ENCODE measurements around the gene AAMDC.

AAMDC gene

DNA sequence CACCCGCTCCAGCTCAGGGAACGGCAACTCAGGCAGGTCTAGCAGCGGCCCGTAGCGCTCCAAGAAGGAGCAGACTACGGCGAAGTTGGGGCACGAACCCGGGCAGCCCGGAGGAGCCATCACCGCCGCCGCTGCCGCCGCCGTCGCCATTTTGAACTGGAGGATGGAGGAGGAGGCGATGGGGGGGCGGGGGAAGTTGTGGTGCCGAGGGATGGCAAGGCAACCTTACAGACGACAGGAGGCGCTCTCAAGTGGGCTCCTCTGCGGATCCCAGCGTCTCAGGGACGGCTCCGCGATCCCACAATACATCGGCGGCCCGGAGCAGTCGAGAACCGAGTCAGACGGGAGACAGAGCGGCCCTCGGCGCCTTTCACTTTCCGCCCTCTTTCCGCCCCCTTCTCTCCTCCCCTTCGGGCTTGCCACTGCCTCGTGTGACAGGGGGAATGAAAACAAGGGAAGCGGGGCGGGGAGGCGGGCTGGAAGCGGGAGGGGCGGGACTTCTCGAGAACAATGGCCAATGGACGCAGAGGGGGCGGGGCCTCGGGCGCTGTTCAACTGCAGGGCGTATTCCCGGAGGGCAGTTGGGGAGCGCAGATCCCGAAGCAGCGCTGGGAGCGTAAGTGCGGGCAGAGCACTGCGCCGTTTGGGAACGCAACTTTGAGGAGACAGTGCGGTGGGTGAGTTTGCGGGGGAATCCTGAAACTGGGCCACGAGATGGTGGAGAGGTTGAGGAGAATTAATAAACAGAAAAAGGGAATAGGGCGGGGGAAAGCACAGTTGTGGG is at the start of gene AAMDC, which contains the start of gene RSF1:
AAMDC (plus strand) TSS at position 580 of the 784 bp plus-strand sequence. CDS start 21,353 bp downstream, outside the sequence.
RSF1 (minus strand) TSS at position 158 of the 784 bp plus-strand sequence; CDS start at position 150, 8 bp downstream.
- H3K9me3 Mint-ChIP-seq, result no peaks in the 10 kb centered on the region
- peak; percentile 86 to 90 for ATAC-seq (replicated peaks)
- H3K4me1 Mint-ChIP-seq, result peaks cover 14 to 31% of the 10 kb centered on the region in 2 donors
- H3K4me3 Mint-ChIP-seq, result peak within 1 kb of the TSS; percentile 96 to 100
- H3K27ac Mint-ChIP-seq, result peak within 1 kb of the TSS; percentile 99
- peak; percentile 96 for DNase-seq
- no peaks in the 10 kb centered on the region for H3K27me3 Mint-ChIP-seq
- H3K36me3 Mint-ChIP-seq, result peaks cover 5 to 7% of the 10 kb centered on the region in 2 donors

DNA sequence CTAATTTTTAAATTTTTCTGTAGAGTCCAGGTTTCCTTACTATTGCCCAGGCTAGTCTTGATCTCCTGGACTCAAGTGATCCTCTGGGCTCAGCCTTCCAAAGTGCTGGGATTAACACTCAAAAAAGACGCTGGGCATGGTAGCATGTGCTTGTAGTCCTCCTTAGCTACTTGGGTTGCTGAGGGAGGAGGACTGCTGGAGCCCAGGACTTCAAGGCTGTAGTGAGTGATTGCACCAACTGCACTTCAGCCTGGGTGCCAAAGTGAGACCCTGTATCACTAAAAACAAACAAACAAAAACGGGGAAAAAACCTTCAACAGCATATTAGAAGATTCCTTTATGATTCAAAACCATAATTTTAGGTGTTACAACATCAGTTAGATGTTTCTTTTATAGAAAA is 45.0 kb upstream of the AAMDC start:
- H3K4me3 Mint-ChIP-seq, result no peak overlapping the region
- DNase-seq (no peak), ATAC-seq (replicated peaks) (no peak)
- H3K9me3 Mint-ChIP-seq, result no peaks in the 10 kb centered on the region
- H3K27ac Mint-ChIP-seq, result peak overlapping the region; percentile 71
- peaks cover 4 to 9% of the 10 kb centered on the region in 2 donors for H3K36me3 Mint-ChIP-seq
- H3K4me1 Mint-ChIP-seq, result peaks cover 28 to 48% of the 10 kb centered on the region in 2 donors
- no peaks in the 10 kb centered on the region for H3K27me3 Mint-ChIP-seq

DNA sequence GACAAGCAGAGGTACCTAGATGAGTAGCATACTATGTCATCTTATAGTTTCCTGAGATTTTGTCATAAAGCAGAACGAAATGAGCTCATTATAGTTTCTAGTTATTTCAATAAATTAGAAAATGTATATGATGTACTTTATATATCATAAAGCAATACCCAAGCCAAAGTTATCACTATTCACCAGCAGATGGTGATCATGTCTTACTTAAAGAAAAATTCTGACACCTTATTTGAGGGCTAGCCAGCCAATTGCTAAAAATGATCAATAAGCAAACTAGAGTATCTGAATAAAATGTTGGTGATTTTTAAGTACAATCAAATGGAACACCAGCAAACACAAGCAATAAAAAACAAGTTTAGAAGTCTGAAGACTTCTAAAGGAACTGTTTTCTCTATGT is 44.5 kb upstream of the AAMDC start:
- no peak for ATAC-seq (replicated peaks)
- H3K4me1 Mint-ChIP-seq, result peaks cover 23 to 47% of the 10 kb centered on the region in 2 donors
- no peaks in the 10 kb centered on the region for H3K9me3 Mint-ChIP-seq
- no peaks in the 10 kb centered on the region for H3K27me3 Mint-ChIP-seq
- peaks cover 4% of the 10 kb centered on the region in 2 donors for H3K36me3 Mint-ChIP-seq
- H3K27ac Mint-ChIP-seq, result no peak overlapping the region
- DNase-seq, result no peak
- no peak overlapping the region for H3K4me3 Mint-ChIP-seq

DNA sequence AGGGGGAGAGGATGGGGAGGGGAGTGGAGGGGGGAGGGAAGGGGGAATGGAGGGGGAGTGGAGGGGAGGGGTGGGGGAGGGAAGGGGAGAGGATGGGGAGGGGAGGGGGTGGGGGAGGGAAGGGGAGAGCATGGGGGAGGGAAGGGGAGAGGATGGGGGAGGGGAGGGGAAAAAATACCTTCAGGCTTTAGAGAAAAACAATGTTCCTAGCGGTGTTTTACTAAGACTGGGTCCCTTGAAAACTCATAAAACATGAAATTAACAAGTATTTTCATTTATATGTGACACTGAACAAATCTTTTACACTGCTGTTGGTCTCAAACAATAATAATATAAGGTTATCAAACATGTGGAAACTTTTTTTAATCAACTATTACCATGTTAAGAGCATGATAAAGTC is 42.8 kb upstream of the AAMDC start:
- ATAC-seq (replicated peaks), result no peak
- H3K27ac Mint-ChIP-seq, result no peak overlapping the region
- H3K4me3 Mint-ChIP-seq, result no peak overlapping the region
- no peak for DNase-seq
- no peaks in the 10 kb centered on the region for H3K27me3 Mint-ChIP-seq
- peaks cover 4 to 7% of the 10 kb centered on the region in 2 donors for H3K36me3 Mint-ChIP-seq
- no peaks in the 10 kb centered on the region for H3K9me3 Mint-ChIP-seq
- peaks cover 24 to 56% of the 10 kb centered on the region in 2 donors for H3K4me1 Mint-ChIP-seq

DNA sequence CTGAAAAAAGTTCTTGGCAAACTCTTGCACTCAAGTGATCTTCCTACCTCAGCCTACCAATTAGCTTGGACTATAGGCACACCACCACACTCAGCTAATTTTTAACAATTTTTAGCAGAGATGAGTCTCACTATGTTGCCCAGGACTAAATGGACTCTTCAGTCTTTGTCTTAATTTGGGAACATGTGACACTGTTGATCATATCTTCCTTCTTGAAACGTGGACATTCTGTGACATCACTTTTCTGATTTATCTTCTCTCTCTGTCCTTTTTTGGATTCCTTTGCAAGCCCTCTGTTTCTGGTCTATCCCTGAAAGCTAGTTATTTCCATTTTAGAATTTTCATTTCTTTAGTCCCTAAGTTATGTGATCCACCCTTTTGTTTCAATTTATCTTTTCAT is 42.4 kb upstream of the AAMDC start:
- H3K36me3 Mint-ChIP-seq, result peaks cover 4 to 7% of the 10 kb centered on the region in 2 donors
- ATAC-seq (replicated peaks) (no peak), DNase-seq (no peak)
- peaks cover 26 to 61% of the 10 kb centered on the region in 2 donors for H3K4me1 Mint-ChIP-seq
- H3K9me3 Mint-ChIP-seq, result no peaks in the 10 kb centered on the region
- no peaks in the 10 kb centered on the region for H3K27me3 Mint-ChIP-seq
- no peak overlapping the region for H3K4me3 Mint-ChIP-seq
- H3K27ac Mint-ChIP-seq, result no peak overlapping the region

DNA sequence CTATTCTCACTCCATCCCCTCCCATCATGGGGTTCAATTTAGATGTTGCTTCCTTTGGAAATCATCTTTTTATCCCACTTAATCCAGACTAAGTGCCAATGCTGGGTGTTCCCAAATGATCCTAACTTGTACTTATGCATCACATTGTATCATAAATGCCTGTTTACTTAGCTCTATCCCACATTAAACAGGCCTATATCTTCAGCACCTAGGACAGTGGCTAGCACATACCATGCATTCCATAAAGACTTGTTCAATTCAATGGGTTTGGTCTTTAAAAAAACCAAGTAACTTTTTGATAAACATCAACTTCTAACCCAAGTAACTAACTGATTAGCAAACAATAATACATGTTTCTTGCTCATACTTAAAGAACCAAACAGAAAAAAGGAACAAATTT is 41.0 kb upstream of the AAMDC start:
- H3K27ac Mint-ChIP-seq, result peak overlapping the region; percentile 51
- H3K36me3 Mint-ChIP-seq, result peaks cover 4 to 7% of the 10 kb centered on the region in 2 donors
- H3K4me3 Mint-ChIP-seq, result no peak overlapping the region
- H3K27me3 Mint-ChIP-seq, result no peaks in the 10 kb centered on the region
- no peaks in the 10 kb centered on the region for H3K9me3 Mint-ChIP-seq
- ATAC-seq (replicated peaks), result no peak
- DNase-seq, result no peak
- H3K4me1 Mint-ChIP-seq, result peaks cover 29 to 68% of the 10 kb centered on the region in 2 donors

DNA sequence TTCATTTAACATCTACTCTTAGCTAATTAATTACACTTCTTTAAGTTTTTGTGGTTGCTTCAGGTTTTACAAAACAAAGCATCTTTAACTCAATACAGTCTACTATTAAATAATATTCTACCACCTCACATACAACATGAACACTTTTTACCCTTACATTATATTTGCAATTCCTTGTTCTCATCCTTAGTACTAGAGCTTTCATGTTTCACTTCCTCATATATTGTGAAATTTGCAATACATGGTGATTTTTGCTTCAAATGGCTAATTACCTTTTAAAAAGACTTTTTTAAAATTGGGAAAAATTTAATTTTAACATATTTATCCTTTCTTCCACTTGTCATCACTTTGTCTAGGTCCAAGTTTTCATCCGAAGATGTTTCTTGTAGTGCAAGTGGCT is 37.9 kb upstream of the AAMDC start:
- no peaks in the 10 kb centered on the region for H3K27me3 Mint-ChIP-seq
- H3K4me1 Mint-ChIP-seq, result peaks cover 27 to 75% of the 10 kb centered on the region in 2 donors
- H3K9me3 Mint-ChIP-seq, result peaks cover 0 to 2% of the 10 kb centered on the region in 2 donors
- H3K27ac Mint-ChIP-seq, result no peak overlapping the region
- DNase-seq (no peak), ATAC-seq (replicated peaks) (no peak)
- H3K36me3 Mint-ChIP-seq, result peaks cover 2 to 8% of the 10 kb centered on the region in 2 donors
- no peak overlapping the region for H3K4me3 Mint-ChIP-seq

DNA sequence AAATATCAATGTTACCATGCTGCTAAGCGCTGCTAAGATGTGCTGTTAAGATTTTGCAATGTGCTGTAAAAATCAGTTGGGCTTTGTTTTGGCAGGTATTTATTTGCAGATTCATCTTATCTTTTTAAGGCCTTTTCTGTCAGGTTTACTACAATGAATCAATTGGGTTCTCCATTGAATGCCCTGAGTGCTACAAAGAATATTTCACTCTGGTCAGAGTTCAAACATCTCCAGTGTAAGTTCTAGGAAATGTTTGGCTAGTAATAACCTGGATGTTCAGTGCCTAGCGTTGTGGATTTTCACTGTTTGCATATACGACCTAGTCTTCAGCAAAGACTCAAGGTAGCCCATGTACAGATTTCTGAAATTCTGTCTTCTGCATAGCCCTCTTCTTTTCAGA is 36.4 kb upstream of the AAMDC start:
- peaks cover 7 to 16% of the 10 kb centered on the region in 2 donors for H3K36me3 Mint-ChIP-seq
- H3K9me3 Mint-ChIP-seq, result peaks cover 0 to 2% of the 10 kb centered on the region in 2 donors
- H3K4me1 Mint-ChIP-seq, result peaks cover 27 to 82% of the 10 kb centered on the region in 2 donors

DNA sequence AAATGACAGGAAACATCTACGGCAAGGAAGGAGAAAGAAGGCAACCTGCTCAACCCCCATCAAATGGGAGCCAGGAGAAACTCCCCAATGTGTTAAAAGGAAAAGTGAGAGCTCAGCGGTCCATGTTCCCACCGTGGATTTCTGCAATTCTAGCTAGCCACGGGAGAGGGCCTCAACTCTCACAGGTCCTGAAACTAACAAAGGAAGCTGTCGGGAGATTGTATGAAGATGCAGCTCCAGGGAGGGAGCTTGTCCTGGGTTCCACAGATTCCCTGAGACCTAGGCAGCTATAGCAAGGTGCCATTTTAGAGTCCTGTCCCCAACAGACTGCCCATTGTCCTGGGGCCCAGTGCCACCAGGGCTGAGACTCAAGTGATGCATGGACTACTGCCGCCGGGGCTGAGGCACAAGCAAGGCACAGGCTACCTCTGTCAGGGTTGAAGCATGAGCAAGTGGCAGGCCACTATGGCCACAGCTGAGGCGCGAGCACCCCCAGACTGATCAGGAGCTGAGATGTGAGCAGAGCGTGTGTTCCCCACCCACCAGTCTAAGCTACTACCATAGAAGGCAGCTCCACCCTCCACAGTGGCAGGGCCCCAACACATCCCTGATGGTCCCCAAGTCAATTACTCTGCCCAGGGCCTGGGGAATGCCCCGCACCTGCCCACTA is 31.7 kb upstream of the AAMDC start:
- Mint-ChIP-seq H3K27ac (no peak overlapping the region), H3K9me3 (peaks cover 14 to 20% of the 10 kb centered on the region in 2 donors), H3K4me3 (no peak overlapping the region), H3K36me3 (peaks cover 39 to 53% of the 10 kb centered on the region in 2 donors), H3K27me3 (no peaks in the 10 kb centered on the region), H3K4me1 (peaks cover 47 to 90% of the 10 kb centered on the region in 2 donors)
- DNase-seq (no peak), ATAC-seq (replicated peaks) (no peak)

More for the DNA sequence above, 36.4 kb upstream of the AAMDC start:
- no peak overlapping the region for H3K27ac Mint-ChIP-seq
- ATAC-seq (replicated peaks) (no peak), DNase-seq (no peak)
- H3K27me3 Mint-ChIP-seq, result no peaks in the 10 kb centered on the region
- no peak overlapping the region for H3K4me3 Mint-ChIP-seq

DNA sequence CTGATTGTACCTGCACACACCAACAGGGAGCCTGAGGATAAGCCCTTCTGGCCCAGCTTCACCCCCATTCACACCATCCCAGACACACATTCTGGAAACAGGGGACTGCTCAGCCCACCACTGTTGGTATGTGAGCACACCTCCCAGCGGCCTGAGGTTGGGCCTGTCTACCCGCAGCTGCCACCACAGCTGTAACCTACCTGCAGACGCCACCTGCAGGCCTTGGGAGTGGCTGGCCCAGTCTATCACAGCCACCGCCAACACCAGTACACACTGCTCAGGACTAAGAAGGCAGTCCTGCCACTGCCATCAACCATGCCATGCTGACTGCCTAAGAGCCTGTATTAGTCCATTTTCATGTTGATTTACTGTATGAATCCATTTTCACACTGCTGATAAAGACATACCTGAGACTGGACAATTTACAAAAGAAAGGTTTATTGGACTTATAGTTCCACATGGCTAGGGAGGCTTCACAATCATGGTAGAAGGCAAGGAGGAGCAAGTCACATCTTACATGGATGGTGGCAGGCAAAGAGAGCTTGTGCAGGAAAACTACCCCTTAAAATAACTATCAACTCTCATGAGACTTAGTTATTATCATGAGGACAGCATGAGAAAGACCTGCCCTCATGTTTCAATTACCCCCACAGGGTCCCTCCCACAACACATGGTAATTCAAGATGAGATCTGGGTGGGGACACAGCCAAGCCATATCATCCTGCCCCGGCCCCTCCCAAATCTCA is 31.0 kb upstream of the AAMDC start:
- ATAC-seq (replicated peaks) (no peak), DNase-seq (no peak)
- H3K36me3 Mint-ChIP-seq, result peaks cover 39 to 53% of the 10 kb centered on the region in 2 donors
- H3K4me1 Mint-ChIP-seq, result peaks cover 49 to 90% of the 10 kb centered on the region in 2 donors
- H3K27ac Mint-ChIP-seq, result no peak overlapping the region
- no peak overlapping the region for H3K4me3 Mint-ChIP-seq
- H3K9me3 Mint-ChIP-seq, result peaks cover 14 to 20% of the 10 kb centered on the region in 2 donors
- no peaks in the 10 kb centered on the region for H3K27me3 Mint-ChIP-seq

DNA sequence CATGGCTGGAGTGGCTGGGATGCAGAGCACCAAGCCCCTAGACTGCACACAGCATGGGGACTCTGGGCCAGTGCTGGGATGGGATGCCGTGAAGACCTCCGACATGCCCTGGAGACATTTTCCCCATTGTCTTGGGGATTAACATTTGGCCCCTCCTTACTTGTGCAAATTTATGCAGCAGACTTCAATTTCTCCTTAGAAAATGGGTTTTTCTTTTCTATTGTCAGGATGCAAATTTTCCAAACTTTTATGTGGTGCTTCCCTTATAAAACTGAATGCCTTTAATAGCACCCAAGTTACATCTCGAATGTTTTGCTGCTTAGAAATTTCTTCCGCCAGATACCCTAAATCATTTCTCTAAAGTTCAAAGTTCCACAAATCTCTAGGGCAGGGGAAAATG is 29.6 kb upstream of the AAMDC start:
- DNase-seq, result no peak
- H3K4me1 Mint-ChIP-seq, result peaks cover 59 to 97% of the 10 kb centered on the region in 2 donors

DNA sequence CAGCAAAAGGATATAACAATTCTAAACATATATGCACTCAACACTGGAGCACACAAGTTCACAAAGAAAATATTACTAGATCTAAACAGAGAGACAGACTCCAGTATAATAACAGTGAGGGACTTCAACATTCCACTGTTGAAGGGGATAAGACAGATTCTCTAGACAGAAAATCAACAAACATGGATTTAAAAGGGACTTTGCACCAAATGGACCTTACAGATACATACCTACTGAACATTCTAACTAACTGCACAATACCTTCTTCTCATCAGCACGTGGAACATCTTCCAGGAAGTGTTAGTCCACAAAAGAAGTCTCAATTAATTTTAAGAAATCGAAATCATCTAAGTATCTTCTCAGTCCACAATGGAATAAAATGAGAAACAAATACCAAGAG is 27.0 kb upstream of the AAMDC start:
- DNase-seq, result no peak
- peaks cover 15 to 20% of the 10 kb centered on the region in 2 donors for H3K9me3 Mint-ChIP-seq
- H3K4me1 Mint-ChIP-seq, result peaks cover 64 to 91% of the 10 kb centered on the region in 2 donors
- no peak overlapping the region for H3K27ac Mint-ChIP-seq
- no peaks in the 10 kb centered on the region for H3K27me3 Mint-ChIP-seq
- ATAC-seq (replicated peaks), result no peak
- peaks cover 49 to 63% of the 10 kb centered on the region in 2 donors for H3K36me3 Mint-ChIP-seq
- H3K4me3 Mint-ChIP-seq, result no peak overlapping the region

More for the DNA sequence above, 29.6 kb upstream of the AAMDC start:
- H3K36me3 Mint-ChIP-seq, result peaks cover 39 to 49% of the 10 kb centered on the region in 2 donors
- no peak overlapping the region for H3K27ac Mint-ChIP-seq
- H3K27me3 Mint-ChIP-seq, result no peaks in the 10 kb centered on the region
- no peak for ATAC-seq (replicated peaks)
- H3K4me3 Mint-ChIP-seq, result no peak overlapping the region
- peaks cover 14 to 20% of the 10 kb centered on the region in 2 donors for H3K9me3 Mint-ChIP-seq

DNA sequence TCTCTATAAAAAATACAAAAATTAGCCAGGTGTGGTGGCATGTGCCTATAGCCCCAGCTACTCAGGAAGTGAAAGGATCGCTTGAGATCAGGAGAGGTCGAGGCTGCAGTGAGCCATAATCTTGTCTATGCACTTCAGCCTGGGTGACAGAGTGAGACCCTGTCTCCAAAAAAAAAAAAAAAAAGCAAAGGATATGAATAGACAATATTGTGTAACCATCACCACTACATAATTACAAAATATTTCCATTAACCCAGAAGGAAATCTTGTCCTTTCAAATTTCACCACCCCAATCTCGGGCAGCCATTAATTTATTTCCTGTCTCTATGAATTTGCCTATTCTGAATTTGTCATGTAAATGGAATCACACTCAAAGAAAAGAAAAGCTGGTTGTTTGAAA is 21.6 kb upstream of the AAMDC start:
- Mint-ChIP-seq H3K4me3 (no peak overlapping the region), H3K27me3 (no peaks in the 10 kb centered on the region), H3K4me1 (peaks cover 41 to 68% of the 10 kb centered on the region in 2 donors), H3K9me3 (peaks cover 0 to 3% of the 10 kb centered on the region in 2 donors), H3K27ac (no peak overlapping the region), H3K36me3 (peaks cover 11 to 20% of the 10 kb centered on the region in 2 donors)
- DNase-seq (no peak), ATAC-seq (replicated peaks) (no peak)

DNA sequence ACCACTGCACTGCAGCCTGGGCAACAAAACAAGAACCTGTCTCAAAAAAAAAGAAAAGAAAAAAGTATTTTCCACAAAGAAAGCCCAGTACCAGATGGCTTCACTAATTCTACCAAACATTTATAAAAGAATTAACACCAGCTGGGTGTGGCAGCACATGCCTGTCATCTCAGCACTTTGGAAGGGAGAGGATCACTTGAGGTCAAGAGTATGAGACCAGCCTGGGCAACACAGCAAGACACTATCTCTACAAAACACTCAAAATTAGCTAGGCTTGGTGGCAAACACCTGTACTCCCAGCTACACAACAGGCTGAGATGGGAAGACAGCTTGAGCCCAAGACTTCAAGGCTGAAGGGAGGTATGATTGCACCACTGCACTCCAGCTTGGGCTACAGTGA is 20.5 kb upstream of the AAMDC start:
- Mint-ChIP-seq H3K4me1 (peaks cover 32 to 61% of the 10 kb centered on the region in 2 donors), H3K27ac (peak overlapping the region; percentile 37), H3K36me3 (peaks cover 11 to 20% of the 10 kb centered on the region in 2 donors), H3K27me3 (no peaks in the 10 kb centered on the region), H3K4me3 (no peak overlapping the region), H3K9me3 (peaks cover 0 to 3% of the 10 kb centered on the region in 2 donors)
- peak in 1 of 2 donors; percentile 19 for ATAC-seq (replicated peaks)
- no peak for DNase-seq
